ENCODE measurements around the gene NEK10.

NEK10 gene

DNA sequence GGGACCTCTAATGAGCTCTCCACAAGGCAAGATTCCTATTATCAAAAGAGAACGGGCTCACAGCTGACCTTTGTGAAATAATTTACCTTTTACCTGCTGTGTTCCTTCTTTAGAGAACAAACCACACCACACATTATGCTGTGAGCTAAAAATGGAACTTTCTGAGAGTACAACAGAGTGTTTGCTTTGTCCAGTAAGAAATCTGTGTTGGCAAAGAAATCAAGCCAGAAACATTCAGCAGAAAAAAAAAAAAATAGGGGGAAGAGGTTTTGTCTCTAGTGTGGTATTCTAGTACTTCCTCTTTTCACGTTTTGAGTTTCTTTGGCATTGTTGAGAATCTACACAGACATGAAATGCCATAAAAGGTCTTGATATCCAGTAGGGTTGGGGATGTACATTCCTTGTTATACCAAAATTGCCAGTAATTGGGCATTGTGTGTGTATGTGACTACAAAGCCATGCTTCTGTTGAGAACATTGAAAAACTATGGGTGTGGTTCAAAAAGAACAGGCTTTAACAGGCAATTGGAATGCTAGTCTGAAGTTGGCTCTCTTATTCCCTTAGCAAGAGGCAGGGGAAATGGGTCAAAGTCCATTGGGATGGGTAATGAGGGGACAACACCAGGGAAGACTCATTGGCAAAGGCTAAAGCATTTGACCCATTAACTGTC lies 273.5 kb downstream of the NEK10 start:
- no peak overlapping the region for H3K4me3 ChIP-seq (ENCODE audit: low read length)
- TF ChIP-seq, protein P1, sequence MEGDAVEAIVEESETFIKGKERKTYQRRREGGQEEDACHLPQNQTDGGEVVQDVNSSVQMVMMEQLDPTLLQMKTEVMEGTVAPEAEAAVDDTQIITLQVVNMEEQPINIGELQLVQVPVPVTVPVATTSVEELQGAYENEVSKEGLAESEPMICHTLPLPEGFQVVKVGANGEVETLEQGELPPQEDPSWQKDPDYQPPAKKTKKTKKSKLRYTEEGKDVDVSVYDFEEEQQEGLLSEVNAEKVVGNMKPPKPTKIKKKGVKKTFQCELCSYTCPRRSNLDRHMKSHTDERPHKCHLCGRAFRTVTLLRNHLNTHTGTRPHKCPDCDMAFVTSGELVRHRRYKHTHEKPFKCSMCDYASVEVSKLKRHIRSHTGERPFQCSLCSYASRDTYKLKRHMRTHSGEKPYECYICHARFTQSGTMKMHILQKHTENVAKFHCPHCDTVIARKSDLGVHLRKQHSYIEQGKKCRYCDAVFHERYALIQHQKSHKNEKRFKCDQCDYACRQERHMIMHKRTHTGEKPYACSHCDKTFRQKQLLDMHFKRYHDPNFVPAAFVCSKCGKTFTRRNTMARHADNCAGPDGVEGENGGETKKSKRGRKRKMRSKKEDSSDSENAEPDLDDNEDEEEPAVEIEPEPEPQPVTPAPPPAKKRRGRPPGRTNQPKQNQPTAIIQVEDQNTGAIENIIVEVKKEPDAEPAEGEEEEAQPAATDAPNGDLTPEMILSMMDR (conservative IDR thresholded peaks at IDR 0.05; ENCODE audit: low read length): no peak
- DNase-seq (ENCODE audit: low read depth): no peak

DNA sequence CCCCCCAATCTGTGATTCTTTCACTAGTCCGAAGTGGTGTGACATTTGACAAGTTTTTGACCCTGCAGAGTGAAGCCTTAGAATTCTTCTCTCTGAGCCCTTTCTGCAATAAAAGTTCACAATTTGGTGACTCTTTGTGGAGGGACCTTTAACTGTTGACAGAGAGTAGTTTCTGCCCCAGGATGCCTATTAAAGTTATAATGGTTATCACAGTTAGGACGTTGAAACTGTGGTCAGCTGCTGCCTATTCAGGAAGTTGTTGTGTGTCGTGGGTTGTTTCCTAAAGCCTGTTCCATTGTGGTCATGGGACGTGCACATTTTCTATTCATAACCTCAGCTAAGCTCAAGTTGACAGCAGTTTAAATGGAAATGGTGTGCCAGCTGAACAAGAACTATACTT lies 274.5 kb downstream of the NEK10 start:
- no peak overlapping the region for H3K4me3 ChIP-seq (ENCODE audit: low read length)
- TF ChIP-seq, protein P1 (conservative IDR thresholded peaks at IDR 0.05; ENCODE audit: low read length): no peak
- DNase-seq (ENCODE audit: low read depth): no peak

DNA sequence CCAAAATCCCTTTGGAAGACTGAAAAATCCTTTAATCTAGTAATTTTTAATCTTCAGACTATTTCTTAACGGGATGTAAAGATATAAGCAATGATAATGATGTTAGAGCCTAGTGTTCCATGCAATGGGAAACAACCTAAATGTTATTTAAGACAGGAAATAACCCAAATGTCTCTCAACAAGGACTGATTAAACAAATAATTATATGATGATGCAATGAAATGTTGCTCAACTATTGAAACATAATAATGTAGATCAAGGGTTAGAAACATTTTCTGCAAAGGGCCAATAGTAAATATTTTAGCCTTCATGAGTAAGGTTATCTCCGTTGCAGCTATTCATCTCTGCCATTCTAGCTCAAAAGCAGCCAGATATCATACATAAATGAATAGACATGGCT lies 275.4 kb downstream of the NEK10 start:
- TF ChIP-seq, protein P1 (conservative IDR thresholded peaks at IDR 0.05; ENCODE audit: low read length): no peak
- H3K4me3 ChIP-seq (ENCODE audit: low read length): no peak overlapping the region
- no peak for DNase-seq (ENCODE audit: low read depth)

DNA sequence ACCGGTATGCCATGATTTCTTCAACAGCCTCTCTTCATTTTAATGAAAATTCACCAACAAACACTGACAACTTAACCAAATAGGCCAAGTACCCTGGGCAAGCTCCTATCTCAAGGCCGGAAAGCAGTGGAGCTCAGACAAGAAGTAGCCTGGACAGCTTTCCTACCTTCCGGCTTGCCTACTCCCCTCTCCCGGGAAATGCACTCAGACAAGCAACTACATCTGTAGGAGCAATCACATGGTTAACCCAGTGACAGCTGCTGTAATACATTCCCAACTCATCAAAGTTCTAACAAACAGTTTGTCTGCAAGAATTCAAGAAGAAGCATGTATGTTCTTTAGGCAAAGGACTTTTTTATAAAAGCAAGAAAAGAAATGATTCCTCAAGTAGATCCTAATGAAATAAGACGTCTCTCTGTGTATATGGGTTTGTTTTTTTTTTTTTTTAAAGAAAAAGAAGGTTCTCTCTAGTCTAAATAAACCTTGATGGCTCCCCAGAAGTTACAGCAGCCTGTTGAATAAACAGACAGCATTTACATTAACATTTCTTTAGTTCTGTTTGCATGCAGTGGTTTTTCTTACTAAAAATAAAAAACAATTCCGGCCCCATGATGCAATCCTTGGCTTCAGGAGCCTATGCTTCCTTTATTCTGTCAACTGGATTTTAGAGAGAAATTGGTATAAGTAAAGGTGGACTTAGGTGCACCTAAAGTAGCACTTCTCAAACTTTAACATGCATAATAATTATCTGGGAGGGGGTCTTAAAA lies 278.7 kb downstream of the NEK10 start:
- no peak overlapping the region for H3K4me3 ChIP-seq (ENCODE audit: low read length)
- DNase-seq (ENCODE audit: low read depth): no peak
- TF ChIP-seq, protein P1 (conservative IDR thresholded peaks at IDR 0.05; ENCODE audit: low read length): no peak

DNA sequence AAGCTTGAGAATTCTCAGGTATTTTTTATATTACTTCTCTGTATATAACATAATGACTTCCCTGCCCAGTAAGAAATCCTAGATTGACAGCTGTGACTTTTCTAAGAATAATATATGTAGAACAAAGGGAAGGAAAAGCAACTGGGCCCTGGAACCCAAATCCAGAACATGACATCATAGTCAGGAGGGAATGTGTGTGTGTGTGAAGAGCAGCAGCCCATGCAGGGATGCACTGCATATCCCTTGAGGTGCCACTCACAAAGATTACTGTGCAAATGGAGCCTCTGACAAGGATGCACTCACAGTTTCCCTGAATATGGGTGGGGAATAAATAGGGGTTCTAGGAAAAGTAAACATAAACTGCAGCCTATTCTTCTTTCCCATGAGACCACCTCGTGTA lies 279.5 kb downstream of the NEK10 start:
- H3K4me3 ChIP-seq (ENCODE audit: low read length): no peak overlapping the region
- TF ChIP-seq, protein P1 (conservative IDR thresholded peaks at IDR 0.05; ENCODE audit: low read length): no peak
- no peak for DNase-seq (ENCODE audit: low read depth)

DNA sequence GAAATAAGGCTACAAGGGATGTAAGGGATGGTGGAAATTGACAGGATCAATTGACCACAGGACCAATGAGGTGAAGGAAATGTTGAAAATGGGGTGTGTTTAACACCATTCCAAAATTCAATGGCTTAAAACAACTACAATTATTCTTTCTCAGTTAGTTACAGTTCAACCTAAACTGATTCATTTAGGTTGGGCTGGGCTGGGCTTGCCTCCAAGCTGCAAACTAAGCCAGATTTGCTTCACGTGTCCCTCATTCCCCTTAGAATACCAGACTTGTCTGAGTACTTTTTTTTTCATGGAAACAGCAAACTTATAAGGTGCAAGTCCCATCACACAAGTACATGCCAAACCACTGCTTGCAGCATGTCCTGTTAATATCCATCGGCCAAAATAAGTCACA lies 280.1 kb downstream of the NEK10 start:
- TF ChIP-seq, protein P1 (conservative IDR thresholded peaks at IDR 0.05; ENCODE audit: low read length): no peak
- peak; percentile 11 for DNase-seq (ENCODE audit: low read depth)

More for the DNA sequence above, 280.1 kb downstream of the NEK10 start:
- no peak overlapping the region for H3K4me3 ChIP-seq (ENCODE audit: low read length)
